NCI-H2171 (cell line): ENCODE results near the gene CACHD1.
"Not testable (repeated sequence)": the region's sequence is repeated elsewhere in the genome, so short reads cannot be mapped to it uniquely, and the experiment has no call there.

Source experiments
- DNase-seq: peaks from one replicate; lab custom pipeline; 2025; lab: John Stamatoyannopoulos, UW

Gene CACHD1

DNA sequence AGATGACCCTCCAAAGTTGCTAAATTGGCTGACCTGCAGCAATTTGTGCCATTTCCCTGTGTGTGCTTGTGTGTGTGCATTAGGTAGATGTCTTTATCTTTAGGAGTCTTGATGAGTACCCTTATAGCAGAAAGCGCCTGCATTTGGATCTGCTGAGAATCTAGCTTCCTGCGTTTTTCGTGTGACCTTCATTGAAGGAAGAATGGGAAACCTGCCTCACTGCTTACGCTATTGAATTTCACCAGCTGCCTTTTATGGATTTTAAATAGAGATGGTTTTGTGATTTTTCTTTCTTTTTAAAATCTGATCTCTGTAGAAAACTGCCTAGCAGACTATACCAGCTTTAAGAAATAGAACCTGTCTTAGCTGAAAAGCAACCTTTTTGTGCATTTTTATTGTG lies 124.5 kb downstream of the CACHD1 start:
- no peak for DNase-seq

DNA sequence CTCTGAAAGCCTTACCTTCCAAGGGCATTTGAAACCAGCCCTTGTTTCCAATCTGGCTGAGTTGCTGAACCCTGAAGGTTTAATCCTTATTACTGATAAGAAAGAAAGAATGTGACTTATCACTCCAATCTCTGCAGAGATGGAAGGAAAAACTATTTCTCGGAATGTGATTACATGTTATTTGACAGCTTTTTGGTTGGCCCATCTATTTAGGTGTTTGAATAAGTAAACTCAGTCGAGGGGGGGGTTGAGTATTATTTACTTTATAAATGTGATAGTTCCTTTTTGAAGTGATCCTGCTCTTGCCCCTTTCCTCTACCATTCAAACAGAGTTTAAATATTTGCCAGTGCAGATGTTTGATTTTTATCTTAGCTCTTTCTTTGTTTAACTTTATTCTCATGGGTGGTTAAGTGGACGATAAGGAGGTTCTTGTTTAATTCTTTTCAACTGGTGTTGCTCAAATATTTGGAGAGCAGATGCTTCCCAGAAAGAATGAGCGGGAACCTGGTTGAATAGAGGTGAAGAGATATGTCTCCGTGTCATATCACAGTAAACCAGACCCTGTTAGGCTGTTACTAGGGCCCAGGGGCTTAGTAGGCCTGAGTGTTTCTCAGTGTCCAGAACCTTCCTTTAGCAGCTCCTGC lies 126.1 kb downstream of the CACHD1 start:
- DNase-seq, result no peak

DNA sequence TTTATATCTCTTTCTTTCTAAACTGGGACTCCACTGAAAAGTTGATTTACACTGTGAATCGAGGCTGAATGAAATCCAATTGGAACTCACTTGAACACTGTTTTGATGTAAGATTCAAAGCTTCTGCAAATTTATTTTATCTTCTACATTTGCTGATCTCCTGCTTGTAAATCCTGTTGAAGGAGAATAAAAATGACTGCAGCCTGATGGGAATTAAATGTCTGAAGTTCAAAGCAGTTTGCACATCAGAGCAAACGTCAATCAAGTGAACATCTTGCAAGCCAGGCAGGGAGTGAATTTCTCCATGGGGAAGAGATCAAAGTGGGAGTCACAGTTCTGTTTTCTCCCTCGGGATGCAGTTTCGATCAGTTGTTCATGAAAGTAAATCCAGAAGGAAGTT lies 127.2 kb downstream of the CACHD1 start:
- peak; percentile 8 for DNase-seq

DNA sequence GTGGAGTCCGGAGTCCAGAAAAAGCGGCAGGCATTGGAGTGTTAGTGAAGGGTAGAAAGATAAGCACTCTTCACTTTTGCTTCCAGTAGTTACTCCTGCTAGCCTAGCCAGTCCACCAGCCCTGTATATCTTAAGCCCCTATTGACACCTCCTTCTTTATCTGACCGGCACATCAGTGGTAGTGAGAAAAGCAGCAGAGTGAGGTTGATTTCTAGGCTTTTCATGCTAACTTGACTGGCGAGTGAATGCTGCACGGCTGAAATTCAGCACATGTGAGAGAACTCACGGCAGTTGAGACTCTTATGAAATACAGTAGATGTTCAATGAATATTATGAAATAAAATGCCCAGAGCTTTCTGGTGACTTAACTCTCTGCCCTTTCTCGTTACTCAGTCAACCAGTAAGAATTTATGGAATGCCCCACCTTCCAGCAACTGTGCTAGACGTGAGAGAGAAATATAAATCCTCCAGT lies 128.2 kb downstream of the CACHD1 start:
- DNase-seq, result no peak

DNA sequence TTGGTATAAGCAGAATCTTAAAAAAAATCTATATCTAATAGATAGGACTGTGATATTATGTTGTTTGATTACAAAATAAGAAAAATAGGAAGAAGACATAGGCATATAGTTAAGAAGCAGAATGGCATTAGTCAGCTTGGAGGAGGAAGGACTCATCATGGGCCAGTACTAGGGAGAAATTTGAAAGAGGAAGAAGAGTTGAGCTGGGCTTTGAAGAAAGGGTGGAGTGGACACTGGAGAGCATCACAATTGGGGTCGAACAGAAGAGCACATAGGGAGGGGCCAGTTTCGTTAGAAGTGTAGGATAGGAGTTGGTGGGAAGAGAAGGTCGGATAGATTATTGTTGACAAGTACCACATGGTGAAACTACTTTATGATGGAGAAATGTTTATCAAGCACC lies 129.3 kb downstream of the CACHD1 start:
- no peak for DNase-seq

DNA sequence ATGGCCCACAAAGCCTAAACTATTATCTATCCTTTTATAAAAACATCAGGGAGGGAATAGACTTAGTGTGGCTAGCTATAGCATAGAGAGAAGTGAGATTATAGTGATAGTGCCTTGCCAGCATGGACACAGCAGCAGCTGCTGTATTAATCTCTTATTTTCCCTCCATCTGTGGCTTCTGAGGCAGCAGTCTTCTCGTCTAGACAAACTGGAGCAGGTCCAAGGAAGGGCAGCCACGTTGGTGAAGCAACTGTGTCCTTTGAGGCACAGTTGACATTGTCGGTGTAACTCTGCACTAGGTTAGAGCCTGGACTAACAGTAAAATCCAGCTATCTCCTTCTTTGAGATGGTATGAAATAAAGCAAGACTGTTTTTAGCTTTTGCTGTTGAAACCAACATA lies 131.3 kb downstream of the CACHD1 start:
- DNase-seq, result peak; percentile 47

DNA sequence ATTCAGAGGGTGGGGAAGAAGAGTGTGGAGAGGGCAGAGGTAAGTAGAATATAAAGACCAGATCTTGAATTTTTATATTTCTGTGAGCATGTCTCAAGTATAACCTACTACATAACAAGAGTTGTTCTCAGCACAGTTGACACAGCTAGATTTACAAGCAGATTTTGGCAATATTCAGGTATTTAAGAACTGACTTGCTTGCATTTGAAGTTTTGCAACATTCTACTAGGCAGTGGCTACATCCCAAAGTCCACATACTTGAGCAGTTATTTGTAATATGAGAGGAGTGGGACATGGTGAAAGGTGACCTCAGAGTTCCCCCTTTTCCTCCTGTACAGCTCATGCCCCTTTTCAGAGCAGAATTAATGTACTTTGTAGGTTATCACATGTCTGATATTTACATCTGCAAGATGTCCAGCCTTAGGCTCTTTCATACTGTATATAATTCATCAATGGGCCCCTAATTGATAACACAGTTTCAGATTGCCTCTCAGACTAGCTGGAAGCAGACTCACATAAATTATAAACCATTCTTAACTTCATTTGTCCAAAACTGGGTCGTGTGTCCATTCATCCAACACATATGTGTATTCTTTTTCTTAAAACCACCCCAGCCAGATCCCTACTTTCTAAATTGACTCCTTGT lies 138.2 kb downstream of the CACHD1 start:
- no peak for DNase-seq

DNA sequence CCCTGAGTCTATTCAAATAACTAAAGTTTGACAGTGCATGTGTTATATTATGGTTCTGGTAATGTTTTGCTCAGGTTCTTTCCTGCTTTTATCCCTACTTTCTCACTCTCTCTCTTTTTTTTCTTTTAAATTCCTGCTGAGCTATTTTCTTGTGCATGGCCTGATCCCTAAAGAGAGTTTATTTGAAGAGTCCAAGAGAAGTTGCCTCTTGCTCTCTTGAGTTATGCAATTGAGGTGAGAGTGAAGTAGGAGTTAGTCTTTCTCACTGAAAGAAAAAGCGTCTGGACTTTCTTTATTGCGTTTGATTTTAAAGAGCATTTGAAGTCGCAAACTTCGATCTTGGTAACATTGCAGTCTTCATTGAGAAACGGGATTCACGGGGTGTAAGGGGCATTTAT lies 138.7 kb downstream of the CACHD1 start:
- no peak for DNase-seq

DNA sequence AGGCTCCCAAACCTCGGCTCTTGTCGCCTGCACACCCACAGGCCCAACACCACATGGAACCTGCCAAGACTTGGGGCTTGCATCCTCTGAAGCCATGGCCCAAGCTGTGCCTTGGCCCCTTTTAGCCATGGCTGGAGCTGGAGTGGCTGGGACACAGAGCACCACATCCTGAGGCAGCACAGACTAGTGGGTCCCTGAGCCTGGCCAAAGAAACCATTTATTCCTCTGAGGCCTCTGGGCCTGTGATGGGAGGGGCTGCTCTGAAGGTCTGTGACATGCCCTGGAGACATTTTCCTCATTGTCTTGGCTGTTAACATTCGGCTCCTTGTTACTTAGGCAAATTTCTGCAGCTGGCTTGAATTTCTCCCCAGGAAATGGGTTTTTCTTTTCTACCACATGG lies 141.0 kb downstream of the CACHD1 start:
- DNase-seq, result not testable (repeated sequence)

DNA sequence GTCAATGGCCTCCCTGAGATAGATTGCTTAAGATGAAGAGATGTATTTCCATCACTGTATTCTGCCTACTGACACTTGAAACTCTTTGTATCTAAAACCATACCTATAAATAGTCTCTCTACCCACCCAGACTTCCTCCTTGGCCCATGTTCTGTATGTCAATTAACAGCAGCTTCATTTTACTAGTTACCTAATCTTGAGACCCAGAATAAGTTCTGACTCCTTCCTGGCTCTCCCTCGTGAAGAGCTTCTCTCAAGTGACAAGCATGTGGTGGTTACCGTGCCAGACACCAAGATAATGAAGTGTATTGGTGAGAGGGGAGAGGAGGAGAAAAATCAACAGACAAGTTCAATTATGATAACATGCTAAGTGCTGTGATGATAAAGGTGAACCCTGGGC lies 146.1 kb downstream of the CACHD1 start:
- no peak for DNase-seq

DNA sequence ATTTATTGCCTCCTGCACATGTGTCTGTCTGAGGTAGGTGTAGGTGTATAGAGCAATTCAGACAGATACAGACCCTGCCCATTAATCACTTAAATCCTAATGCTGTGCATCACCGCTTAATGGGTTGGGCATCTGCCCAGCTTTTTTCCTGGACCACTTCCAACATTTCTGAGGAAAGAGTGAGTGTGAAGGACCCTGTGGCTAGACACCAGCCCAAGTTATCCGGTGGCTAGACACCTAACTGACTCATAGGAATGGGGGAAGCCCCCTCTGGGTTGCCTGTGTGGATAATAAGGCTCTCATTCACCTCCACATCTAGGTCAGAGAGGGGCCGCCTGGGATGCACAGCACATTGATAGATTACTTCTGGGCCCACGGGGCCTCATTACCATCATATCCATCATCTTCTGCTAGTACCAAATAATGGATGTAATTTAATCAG lies 153.8 kb downstream of the CACHD1 start:
- peak; percentile 9 for DNase-seq

DNA sequence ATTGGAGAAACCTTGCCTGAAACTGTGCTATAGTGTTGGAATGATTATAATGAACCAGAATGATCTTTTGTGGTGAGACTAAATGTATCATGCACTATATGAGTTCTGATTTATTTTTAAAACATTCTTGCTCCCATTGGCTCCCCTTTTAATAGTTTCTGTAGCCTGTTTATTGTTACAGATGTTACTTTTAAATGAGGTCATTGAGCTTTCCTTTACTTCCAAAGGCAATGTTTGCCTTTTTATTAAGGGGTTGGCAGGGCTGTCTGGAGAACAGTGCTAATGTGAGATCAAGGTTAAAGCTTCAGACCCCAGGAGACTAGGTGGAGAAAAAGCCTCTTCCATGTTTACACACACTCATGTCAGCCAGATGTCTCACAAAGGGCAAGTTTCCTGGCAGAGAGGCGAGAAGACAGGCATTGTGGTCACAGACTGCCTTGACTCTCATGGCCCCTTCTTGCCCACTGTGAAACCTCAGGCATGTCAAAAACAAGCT lies 154.3 kb downstream of the CACHD1 start:
- DNase-seq, result peak; percentile 28

DNA sequence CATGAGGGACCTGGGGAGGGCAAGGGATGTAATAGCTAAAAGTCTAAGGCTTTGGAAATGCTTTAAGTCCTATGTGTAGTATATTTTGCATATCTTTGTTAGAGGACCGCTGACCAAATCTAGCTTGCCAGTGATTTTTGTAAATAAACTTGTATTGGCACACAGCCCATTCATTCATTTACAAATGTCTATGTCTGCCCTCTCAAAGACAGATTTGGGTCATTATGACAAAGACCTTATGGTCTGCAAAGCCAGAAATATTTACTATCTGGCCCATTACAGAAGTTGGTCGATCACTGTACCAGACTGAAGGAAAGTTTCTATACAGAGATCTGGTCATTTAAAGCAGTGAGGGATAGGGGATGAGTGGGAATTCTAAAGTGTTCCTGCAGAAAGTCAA lies 154.9 kb downstream of the CACHD1 start:
- no peak for DNase-seq

DNA sequence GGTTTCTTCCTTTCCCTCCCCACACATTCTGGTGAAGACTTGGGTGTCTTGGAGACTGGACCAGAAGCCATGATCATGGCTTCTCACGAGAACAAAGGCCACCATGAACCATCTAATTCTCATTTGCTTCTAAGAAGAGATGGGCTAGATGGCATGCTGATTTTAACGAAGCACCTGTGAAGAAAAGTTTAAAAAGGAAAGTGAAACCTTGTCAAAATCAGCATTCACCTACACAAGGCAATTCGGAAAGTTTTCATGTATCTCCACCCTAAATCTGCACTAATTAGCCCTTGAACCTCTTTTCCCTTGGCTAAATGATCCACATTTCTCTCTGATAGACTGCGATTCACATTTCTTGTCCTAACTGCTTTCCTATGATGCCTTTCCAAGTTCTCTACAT lies 160.7 kb downstream of the CACHD1 start:
- DNase-seq, result no peak

DNA sequence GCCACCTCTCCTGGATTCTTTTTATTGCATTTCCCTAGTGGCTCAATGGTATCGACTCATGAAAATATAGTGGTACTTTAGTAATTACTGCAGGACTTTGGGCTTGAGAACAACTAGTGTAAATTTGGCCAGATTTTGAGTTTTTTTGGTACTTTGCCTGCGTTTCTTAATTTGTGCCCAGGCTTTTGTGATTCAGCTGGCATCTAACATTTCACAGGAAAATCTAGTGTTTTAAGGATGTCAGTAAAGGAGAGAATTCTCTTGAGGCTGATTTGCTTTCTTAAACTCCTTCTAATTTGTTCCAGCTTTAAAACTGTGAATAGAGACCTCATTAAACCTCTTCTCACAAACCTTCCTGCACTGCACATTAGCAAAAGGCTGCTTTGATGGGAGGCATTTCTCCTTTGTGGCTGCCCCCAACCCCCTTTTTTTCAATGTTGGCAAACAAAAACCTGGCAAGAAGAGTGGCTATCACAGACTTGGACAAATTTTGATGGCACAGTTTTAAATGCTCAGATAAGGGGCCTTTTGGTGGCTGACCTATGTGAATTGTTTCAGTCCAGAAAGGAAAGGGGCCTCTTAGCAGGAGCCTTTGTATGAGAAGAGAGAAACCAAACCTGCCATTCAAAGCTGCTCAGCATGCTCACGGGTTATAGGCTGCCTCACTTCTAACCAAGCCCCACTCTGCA lies 161.6 kb downstream of the CACHD1 start:
- no peak for DNase-seq

DNA sequence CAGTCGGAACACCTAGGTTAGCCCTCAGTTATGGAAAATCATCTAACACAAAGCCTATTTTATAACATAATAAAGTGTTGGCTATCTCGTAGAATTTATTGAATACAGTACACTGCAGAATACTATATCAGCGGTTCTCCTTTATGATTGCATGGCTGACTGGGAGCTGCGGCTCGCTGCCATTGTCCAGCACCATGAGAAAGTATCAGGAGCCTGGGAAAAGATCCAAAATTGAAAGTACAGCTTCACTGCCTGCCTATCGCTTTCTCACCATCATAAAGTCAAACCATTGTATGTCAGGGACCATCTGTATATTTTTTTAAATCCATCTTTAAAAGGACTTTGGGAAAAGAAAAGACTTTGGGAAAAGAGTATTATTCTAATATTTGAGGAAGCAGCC lies 163.0 kb downstream of the CACHD1 start:
- DNase-seq, result no peak

DNA sequence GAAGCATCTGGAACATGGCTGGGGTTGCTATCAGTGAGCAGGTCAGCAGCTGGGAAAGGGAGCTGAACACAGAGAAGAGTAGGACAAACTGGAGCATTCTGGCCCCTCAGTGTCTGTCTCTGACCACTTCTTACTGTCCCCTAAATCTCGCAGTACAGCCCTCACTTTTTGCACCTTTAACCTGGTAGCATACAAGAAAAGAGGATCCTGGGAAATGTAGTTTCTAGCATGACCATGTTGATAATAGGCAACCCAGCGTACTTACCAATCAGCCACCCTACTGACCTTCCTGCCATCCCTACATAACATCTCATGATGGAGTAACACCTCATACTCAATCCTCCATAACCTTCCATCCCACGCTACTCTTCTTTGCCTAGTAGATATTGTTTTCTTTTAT lies 175.8 kb downstream of the CACHD1 start:
- no peak for DNase-seq

DNA sequence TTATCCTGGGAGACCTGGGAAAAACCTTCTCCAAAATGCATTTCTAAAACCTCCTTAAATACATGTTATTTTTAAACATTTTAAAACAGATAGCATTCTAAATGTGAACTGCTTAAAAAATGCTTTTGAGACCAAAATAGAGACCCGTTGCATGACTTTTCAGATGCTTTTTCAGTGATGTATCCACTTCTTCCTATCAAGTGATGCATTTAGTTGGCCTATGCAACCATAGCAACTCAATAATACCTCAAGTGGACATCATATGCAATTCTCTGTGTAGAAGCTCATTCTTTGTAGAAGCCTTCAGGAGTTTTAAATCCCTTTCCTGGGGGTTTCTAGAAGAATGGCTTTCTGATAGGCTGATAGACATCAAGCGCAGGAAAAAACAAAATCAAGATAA lies 180.5 kb downstream of the CACHD1 start:
- DNase-seq, result no peak

DNA sequence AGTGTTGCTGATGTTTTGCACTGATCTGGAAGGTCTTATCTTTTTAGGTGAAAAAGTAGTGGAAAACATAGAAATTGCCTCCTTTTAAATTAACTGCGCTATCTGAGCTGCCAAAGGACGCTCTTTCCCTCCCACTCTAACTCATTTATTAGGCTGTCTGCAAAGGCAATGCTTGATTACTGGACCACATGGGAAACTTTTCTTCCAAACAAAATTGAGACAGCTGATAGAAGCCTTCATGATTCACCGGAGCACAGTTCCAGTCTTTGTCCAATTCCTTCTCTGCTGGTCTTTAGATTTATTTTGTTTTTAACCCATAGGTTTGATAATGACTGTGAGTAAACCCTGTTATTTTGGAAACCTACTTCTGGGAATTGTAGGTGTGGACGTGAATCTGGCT lies 181.9 kb downstream of the CACHD1 start:
- no peak for DNase-seq

DNA sequence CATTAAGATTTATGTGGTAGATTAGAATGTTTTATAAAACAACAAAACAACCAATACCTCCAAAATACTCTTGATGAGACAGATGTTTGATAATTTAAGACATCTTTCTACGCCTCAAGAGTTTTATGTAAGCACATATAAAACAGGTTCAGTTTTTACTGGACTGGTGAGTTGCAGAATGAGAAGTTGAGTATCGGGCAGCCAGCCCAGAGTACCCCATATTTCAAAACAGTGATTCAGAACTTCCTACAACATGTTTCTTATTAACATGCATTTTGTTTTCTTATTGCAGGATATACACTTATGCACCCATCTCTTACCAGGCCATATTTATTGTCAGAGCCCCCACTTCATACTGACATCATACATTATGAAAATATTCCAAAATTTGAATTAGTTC lies 183.5 kb downstream of the CACHD1 start:
- DNase-seq, result no peak

DNA sequence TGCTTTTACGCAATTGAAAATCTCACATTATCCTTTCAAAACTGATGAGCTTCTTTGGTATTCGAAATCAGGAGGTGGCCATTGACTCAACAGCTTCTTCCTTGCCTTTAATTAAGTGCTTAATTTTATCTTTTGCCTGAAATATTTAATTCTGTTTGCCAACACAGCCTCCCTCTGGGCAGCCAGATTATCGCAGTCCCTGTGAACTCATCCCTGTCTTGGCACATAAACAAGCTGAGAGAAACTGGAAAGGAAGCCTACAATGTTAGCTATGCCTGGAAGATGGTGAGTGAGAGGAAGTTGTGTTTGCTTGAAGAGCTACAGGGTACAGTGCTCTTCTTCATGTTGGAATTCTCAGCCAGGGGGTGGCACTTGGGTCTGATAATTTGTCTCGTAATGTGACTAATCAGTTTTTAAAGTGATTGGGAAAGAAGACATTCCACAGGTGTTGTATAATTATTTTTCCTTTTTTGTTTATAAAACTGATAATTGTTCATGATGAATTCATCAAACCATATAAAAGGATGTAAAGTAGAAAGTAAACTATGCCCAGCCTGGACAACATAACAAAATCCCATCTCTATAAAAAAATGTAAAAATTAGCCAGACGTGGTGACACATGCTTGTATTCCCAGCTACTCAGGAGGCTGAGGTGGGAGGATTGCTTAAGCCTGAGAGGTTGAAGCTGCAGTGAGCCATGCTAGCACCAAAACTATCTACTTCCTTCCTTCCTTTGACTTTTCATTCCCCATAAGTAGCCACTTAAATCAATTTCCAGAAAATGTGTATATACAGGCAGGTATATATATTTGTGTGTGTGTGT lies 184.8 kb downstream of the CACHD1 start:
- DNase-seq, result no peak

DNA sequence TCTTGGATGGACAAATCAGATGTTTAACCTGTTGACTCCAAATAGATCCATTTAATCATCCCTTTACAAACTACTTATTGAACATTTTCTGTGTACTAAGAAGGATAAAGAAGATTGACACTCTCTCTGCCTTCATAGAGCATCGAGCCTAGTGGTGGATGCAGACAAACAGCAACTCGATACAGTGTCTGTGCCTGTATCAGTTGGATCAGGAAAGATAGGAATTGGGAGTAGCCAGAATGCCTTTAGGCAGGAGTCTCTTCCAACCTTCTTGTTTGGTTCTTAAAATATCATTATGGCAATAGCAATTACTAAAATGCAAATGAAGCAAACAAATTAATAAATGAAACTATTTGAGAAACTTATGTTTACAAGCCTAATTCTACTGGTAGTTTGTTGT lies 185.9 kb downstream of the CACHD1 start:
- no peak for DNase-seq
